HUES64 (cell line): Measurements from ENCODE around the gene PSMC4.

ENCODE experiments used
- H3K27ac ChIP-seq: 2 replicates; pipeline ENCODE4 v1.7.0; 2013; ENCODE audit warnings: low read depth, low read length, inconsistent platforms
- H3K27me3 ChIP-seq: 2 replicates; pipeline ENCODE4 v1.6.1; 2013; ENCODE audit warnings: mild to moderate bottlenecking, low read length; ENCODE audit not compliant: insufficient read depth
- H3K36me3 ChIP-seq: 2 replicates; pipeline ENCODE4 v1.6.1; 2013; ENCODE audit warnings: mild to moderate bottlenecking, low read length; ENCODE audit not compliant: insufficient read depth
- H3K4me1 ChIP-seq: 2 replicates; pipeline ENCODE4 v1.6.1; 2013; ENCODE audit warnings: mild to moderate bottlenecking, low read length, moderate library complexity; ENCODE audit not compliant: insufficient read depth
- H3K4me3 ChIP-seq: 2 replicates; pipeline ENCODE4 v1.5.1; 2013; ENCODE audit warnings: mild to moderate bottlenecking, low read length, moderate library complexity
- H3K9ac ChIP-seq: 2 replicates; pipeline ENCODE4 v1.6.1; 2013; ENCODE audit warnings: mild to moderate bottlenecking, low read depth, low read length
- H3K9me3 ChIP-seq: 2 replicates; pipeline ENCODE4 v1.6.1; 2013; ENCODE audit warnings: low read depth, low read length; ENCODE audit not compliant: insufficient read depth
- WGBS: fragments of 150-250, 120-280 bp; methylation state at CpG from one replicate; pipeline ENCODE4 v1.1.7; 2013; ENCODE audit warnings: missing lambda C conversion rate; 5-methylcytosine and 5-hydroxymethylcytosine counted together

The PSMC4 gene

GRCh38 chr19:40025938-40026596, 55.1 kb downstream of the PSMC4 start:
- whole genome bisulfite sequencing, result 93% methylated on average over 4 of the region's 4 CpGs
- Histone ChIP-seq H3K36me3 (no peaks in the 10 kb centered on the region; the same call in 1 of the 2 replicates), H3K4me3 (no peak overlapping the region), H3K9me3 (peaks cover 97% of the 10 kb centered on the region), H3K27me3 (no peaks in the 10 kb centered on the region), H3K27ac (no peak overlapping the region), H3K4me1 (no peaks in the 10 kb centered on the region), H3K9ac (no peak overlapping the region)

GRCh38 chr19:40026597-40026970, 55.6 kb downstream of the PSMC4 start:
- H3K27ac ChIP-seq, result no peak overlapping the region
- no peaks in the 10 kb centered on the region for H3K27me3 ChIP-seq
- H3K4me3 ChIP-seq, result no peak overlapping the region
- peaks cover 97% of the 10 kb centered on the region for H3K9me3 ChIP-seq
- H3K4me1 ChIP-seq, result no peaks in the 10 kb centered on the region
- no peak overlapping the region for H3K9ac ChIP-seq
- H3K36me3 ChIP-seq, result no peaks in the 10 kb centered on the region; the same call in 1 of the 2 replicates
- 88% methylated on average over 4 of the region's 5 CpGs for WGBS
